NCI-H2196 treated with DMSO at 0.1 percent for 48 hours (cell line): ENCODE data around the gene TARS3.

Experiments used
- DNase-seq: peaks from one replicate; lab custom pipeline; 2025; ENCODE audit not compliant: unreplicated experiment; lab: John Stamatoyannopoulos, UW

The TARS3 gene

DNA sequence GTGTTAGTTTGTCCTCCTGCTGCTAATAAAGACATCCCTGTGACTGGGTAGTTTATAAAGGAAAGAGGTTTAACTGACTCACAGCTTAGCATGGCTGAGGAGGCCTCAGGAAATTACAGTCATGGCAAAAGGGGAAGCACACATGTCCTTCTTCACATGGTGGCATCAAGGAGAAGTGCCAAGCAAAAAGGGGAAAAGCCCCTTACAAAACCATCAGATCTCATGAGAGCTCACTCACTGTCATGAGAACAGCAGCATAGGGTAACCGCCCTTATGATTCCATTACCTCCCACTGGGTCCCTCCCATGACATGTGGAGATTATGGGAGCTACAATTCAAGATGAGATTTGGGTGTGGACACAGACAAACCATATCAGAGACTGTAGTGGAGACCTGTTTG lies 99.1 kb downstream of the TARS3 start:
- no peak for DNase-seq

DNA sequence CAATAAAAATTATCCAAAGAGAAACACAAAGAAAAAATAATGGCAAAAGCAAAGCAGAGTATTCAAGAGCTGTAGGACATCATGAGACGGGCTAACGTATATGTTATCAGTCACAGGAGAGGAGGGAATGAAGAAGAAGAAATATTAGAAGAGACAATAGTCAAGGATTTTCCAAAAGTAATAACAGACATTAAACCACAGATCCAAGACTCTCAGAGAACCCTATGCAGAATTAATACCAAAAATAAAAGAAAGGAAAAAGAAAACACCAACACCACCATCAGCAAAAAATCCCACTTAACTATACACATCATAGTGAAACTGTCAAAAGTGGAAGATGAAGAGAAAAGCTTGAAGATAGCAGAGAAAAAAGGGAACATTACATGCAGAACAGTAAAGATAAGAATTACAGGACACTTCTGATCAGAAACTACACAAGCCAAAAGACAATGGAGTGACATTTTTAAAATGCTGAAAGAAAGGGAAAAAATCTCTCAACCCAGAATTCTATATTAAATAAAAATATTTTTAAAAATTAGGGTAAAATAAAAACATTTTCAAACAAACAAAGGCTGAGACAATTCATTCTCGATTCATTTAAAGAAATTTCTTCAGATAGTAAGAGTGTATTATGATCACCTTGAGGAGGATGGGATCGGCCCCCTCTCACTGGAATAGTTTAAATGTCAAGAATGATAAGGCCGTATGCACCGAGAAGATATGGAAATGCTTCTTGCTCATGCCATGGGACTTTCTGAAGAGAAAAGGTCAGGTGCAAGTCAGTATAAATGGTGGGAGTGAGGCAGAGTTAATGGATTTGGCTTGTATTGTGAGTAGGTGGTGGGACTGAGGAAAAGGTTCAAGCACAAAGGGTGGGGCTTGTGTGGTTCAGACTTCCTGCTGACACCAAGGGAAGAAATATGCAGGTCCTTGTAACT lies 100.6 kb downstream of the TARS3 start:
- DNase-seq: no peak

DNA sequence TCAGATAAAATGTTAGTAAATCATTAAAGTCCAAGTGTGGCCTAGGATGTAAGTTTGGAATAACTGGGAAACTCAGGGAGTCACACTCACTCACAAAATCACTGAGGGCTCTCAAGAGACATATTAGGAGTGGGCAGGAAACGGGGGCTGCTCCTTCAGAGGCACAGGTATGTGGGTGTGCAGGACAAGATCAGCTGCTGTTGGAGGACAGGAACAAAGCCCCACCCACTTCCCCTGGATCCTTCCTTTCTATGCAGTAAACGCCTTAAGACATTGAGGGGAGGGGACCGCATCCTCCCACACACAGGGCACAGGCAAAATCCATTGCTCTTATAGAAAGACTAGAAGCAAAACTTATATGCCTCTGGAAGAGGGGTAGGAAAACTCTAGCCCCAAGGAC lies 102.3 kb downstream of the TARS3 start:
- DNase-seq: no peak

DNA sequence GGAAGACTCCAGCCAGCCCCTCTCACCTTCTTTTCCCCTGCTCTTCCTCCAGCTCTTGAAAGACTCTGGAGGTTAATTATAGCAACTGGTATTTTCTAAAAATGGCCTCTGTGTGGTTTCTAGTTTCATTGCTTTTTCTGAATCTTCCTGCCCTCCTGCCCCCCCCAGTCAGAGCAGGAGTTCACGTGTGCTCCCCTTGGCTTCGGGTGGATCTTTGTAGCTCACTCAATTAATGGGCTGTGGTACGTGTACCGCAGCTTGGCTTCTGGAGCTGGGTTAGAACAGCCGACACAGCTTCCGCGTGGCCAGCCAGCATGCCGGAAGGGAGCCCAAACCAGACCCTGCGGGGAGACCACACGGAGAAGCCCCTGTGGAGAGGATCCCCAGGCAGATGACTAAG lies 103.6 kb downstream of the TARS3 start:
- no peak for DNase-seq

DNA sequence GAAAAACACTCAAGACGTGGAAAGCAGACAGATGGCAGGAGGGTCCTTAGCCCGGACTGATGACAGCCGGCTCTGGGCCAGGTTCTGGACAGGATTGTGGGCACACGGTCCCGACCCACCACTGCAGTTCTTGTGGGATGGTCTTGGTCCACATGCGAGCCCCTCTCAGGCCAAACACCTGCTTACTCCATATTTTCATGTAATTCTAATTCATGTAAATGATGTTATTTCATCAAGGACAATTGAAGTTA lies 104.7 kb downstream of the TARS3 start:
- DNase-seq: no peak

DNA sequence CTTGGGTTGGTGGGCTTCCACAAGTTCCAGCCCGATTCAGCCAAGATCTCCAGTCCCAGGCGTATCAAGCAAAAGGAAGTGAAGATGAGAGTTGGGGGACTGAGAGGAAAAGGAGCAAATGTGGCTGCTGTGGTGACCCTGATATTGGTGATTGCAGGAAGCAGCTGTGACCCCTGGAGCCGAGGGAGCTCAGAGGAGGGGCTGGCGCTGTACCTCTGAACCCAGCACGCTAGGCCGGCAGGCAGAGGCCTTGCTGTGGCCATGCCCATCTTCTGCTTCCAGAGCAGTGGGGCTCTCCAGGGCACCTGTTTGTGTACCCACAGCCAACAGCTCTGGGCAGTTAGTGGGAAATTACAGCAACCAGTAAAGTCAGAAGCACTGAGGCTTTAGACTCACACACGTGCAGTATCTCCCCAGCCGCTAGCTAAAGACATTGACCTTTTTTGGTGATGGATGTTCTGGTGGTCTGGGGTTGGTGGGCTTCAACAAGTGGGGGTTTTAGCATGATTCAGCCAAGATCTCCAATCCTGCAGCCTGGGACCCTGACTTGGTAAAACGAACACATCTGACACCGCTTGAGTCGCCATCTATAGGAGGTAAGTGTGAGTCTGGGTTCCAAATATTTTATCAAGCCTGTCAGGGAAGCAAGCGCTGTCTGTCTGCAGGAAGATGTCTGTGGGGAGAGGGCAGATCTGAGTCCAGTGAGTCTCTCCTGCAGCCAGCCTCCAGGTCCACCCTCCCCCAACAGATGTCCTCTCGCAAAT lies 105.2 kb downstream of the TARS3 start:
- no peak for DNase-seq

DNA sequence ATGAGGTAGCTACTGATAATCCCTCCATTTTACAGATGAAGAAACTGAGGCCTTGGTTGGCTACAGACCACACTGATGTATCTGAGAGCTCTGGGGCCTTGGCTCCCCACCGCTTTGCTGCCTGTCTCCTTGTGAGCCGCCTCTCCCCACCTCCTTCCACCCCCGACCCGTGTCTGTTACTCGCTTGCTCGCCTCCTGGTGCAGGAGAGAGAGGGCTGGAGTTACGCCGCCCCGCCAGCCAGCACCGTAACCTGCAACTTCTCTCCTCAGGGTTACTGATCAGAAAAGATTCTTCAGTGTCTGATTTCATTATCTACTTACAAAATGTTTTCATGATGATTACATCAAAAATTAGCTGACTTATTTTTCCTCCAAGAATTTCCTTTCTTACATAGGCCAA lies 106.2 kb downstream of the TARS3 start:
- DNase-seq: no peak

DNA sequence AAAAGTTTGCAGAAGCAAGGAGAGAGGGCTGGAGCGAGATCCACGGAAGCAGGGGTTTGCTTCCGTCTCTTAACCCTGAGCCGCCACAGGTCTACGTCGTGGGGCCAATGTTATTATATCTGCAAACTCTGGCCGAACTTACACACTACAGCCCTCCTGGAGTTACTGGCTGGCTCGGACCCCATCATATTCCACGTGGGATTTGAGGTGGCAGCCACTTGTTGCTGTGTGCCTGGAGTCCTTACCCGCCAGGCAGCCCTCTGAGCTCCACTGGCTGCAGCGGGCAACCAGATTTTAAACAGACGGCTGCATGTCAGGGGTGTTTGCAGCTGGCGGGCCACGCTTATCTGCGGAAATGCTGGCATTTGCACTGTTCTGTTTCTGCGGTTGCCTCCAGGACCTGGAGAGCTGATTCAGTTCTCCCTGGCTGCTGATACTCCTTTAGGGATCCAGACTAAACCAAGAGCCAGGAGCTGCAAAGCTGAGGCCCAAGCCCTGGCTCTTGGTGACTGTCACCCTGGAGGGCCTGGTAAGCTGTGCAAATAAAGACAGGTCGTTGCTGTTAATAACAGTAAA lies 106.8 kb downstream of the TARS3 start:
- DNase-seq: no peak

DNA sequence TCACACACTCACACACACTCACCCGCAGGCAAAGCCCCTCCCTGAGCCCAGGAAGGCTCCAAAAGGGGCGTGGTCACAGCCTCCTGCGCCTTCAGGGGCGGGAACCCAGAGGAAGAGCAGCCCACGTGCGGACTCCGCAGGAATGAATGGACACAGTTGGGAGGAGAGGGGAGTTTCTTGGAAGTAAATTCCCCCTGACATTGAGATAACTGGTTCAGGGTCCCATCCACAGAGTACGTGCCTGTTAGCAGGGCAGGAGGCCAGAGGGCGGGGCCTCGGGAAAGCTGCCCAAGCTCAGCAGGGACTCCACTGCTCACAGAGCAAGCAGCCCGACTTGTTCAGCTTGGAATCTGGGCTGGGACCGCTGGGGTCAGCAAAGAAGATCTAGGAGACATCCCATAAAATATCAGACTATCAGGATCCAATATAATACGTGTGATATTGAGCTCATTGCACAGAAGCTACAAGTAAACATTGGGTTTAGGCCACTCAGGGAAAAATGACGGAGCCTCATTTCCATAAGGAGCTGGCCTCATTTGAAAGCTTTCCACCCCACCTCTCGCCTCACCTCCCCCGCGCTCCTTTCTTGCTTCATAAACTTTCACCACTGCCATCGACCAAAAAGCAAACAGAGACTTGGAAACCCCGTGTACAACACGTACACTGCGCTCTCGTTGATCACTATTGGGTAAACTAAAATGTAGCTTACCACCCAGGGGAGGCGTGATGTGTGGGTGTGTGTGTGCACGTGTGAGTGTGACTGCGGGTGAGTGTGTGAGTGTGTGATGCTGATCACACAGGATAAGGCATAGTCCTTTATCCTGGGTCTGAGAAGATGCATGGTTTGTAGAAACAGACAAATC lies 108.1 kb downstream of the TARS3 start:
- no peak for DNase-seq

DNA sequence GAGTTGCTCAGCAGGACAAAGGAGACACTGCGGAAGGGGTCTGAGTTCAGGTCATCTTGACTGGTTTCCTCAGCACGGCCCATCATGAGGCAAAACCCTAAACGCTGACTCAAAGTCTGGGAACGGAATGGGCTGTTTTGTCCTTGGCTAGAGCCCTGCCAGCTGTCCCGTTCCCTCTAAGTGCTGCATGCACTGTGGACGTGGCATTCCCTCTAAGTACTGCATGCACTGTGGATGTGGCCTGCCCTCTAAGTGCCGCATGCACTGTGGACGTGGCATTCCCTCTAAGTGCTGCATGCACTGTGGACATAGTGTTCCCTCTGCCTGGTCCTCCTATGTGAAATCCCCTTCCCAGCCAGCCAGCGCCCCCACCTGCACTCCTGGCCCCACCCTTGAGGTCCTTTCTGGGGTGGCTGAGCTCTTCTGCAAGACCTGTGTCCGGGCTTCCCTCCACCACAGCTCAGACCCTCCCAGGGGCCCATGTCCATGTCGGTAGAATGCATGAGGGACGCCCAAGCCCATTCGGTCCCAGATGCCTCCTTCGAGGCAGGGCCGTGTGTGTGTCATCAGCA lies 108.8 kb downstream of the TARS3 start:
- no peak for DNase-seq

DNA sequence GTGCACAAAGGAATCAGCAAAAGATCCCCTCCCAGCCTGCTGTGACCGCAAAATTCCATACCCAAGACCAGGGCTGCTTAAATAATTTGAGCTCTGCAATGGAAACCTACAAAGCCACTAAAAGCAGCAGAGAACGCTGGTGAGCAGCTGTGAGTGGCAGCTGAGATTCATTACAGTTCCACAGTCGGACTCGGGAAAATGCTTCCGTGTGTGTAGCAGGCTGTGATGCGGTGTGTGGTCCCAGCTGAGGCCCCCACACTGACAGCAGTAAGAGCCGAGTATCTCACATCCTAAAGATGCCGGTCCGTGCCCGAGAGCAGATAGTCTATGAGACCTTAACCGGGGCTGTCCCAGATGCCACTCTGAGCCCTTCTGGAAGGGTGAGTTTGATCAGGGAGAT lies 109.5 kb downstream of the TARS3 start:
- no peak for DNase-seq

DNA sequence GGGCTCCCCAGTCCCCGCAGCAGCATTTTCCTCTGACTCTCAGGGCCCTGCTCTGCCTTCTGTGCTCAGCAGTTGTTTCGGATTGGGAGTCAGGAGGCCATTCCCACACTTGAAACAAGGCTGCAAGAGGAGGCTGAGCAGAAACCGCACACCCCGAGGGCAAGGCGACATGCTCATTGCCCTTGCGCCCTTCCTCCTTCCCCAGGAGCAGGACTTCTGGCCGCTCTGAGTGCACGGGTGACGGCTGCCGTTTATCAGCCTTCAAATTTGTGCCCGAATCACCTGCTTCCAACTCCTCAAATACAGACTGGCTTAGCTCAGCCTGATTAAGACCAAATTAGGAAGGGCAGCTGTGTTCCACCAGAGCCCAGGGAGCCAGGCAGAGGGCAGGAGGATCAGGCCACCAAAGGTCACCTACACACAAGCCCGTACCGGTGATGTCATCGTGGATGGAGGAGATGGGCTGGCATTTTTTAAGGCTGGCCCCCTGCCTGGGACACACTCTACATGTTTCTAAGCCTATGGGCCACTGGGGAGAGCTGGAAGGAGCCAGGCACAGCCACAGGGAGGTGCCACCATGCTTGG lies 110.2 kb downstream of the TARS3 start:
- no peak for DNase-seq

DNA sequence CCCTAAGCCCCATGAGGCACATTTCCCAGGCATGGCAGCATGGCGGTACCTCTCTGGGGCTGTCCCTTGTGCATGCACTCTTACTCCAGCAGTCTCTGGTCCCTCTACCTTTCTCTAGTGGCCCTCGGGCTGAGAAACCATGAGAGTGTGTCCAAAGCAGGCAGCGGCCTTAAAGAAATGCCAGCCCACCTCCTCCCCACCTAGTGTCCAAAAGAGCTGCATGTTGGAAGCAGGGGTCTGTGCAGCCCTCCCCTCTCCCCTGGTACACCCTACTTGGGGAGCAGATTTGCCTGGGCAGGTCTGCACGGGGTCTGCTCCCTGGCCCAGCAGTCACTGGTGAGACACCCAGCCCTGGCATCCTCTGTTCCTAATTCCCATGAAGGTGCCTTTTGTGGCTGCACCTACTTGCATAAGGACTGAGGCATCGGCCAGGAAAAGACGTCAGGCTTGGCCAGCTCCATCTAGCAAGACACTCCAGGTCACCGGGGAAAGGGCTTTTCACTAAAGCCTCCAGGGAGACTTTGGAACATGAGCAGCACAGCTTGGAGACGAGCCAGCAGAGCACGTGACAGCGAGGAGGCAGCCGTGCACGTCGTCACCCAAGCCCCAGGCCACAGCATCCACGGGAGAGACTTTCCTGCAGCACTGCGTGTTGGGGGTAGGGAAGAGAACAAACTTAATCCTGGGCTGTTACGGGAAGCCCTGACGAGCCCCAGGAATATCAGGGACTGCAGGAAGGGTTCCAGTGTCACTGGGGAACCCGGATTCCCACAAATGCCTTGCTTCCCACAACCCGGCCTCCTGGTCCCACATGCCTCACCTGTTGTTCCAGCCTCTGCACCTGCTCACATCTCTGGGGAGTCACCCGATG lies 110.9 kb downstream of the TARS3 start:
- no peak for DNase-seq

DNA sequence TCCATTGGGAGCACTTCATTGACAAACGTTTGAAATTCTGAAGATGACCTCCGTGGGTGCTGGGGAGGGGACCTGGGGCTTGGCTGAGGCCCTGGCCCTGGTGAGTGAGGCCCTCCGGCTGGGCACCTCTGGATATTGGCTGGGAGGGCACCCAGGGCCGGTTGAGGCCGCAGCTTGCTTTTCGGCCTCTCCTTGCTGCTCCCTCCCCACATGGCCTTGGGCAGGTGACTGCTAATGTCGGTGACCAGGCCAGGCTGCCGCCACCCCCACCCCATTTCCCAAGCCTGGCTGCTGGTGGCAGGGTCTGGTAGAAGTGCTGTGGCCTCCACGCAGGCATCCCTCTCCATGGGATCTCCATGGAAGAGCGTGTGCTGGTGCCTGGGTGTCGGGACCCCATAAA lies 111.6 kb downstream of the TARS3 start:
- DNase-seq: no peak

DNA sequence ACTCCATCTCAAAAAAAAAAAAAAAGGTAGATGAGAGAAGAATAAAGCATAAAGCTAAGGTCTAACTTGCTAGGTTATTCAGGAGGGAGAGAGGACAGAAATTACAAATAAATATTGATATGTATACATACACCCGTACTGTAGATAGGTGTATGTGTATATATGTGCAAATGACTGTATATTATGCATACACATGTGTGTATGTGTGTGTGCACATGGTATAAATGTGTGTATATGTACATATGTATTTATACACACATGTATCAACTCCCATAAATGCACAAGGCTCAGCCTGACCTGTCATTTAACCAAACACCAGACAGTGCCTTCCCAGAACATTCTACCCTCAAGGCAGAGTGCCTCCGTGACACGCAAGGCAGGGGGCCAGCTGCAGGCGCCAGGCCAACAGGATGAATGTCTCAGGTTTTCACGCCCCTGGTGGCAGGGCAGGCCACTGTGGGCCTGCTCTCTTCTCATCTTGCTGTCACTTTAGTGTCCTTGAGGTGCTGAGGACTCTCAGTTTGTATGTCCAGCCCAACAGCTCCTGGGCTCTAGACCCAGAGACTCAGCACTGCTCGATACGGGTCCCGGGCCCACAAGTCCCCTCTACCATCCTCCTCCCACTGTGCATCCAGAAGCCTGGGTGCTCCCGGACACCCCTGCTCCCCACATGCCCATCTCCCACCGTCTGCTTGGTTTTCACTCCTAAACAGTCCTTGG lies 112.5 kb downstream of the TARS3 start:
- DNase-seq: no peak

DNA sequence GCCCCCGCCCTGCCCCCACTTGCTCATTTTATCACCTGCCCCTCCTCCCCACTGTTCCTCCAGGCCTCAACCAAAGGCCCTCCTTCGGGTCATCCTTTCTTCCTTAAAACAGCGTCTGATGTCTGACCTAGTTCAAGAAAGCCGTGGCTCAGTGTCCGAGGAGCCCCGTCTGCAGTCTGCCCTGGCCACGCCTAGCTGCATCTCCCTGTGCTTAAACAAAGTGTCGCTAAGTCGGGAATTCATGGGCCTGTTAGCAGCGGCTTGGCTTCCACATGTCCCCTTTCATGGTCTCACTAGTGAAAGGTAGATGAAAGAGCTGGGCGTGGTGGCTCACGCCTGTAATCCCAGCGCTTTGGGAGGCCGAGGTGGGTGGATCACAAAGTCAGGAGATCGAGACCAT lies 113.3 kb downstream of the TARS3 start:
- no peak for DNase-seq

DNA sequence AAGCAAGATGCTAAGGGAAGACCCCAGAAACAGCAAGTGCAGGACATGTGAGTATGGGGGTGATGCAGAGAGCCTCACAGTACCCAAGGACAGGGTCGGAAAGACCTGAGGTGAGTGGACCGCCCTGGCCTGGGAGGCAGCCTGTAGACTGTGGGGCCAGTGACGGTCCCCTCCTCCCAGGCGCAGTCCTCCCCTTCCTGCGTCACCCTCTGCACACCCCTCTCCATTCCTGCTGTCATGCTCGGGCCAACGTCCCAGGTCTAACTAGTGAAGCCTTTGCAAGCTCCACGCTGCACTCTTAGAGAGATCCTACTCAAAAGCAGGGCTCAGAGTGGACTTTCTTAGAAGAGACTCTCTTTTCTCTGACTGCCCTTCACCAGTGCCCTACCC lies 113.7 kb downstream of the TARS3 start:
- DNase-seq: no peak

DNA sequence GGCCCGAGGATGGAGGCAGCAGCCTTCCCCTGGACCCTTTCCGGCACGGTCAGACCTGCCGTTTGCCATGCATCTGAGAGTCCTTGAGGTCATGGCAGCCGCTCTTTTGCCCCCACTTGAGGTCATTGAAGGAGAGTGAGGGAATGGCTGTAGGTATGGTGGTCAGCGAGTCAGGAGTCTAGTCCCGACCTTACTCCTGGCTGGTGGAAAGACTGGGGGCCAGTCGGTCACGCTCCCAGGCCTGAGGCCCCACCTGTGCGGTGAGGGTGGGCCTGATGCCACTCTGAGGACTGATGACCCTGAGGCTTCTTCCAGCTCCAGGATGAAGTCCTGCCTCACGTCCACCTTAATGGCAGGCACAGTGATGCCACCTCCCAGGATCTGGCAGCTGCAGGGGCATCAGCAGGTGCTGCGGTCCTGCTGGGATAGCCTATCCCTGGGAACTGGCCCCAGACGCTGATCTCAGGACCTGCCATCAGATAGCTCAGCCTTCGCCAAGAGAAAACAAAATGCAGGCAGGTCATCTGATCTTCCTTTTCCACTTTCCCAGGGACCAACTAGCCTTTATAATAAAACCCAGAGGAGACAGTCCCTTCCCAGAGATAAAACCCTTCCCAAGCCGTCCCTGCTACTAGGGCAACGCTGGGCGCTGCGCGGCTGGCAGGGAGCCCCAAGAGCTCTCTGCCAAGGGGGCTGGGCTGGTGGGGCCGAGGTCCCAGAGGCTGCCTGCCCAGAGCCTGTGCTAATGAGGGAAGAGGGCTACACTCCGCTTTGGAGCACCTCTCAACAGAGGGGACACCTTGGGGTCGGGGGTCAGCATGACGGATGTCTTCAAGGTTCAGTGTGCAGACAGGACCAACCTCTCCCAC lies 114.3 kb downstream of the TARS3 start:
- no peak for DNase-seq
